Measurements from ENCODE around the gene PUM1.

Gene PUM1

GRCh38 chr1:30905403-30905802, 160.1 kb downstream of the PUM1 start:
- no peak overlapping the region for H3K27ac ChIP-seq
- TF ChIP-seq CTCF (conservative IDR thresholded peaks at IDR 0.05) = no peak

DNA sequence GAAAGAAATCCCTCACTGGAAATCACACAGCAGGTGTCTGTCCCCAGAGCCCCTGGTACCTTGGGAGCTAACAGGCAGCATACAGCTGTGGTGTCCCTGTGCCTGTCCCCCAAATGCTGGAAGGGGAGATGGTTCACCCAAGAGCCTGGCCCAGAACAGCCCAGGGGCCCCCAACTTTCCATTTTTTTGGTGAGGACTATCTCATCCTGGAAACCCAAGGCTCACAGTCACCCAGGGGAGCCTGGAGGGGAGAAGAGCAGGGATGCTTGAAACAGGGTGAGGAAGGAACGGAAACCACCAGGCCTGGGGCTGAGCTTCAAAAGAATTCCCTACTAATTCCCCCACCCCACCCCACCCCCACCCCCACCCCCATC, 160.6 kb downstream of the PUM1 start:
- no peak for TF ChIP-seq CTCF (conservative IDR thresholded peaks at IDR 0.05)
- H3K27ac ChIP-seq = no peak overlapping the region

DNA sequence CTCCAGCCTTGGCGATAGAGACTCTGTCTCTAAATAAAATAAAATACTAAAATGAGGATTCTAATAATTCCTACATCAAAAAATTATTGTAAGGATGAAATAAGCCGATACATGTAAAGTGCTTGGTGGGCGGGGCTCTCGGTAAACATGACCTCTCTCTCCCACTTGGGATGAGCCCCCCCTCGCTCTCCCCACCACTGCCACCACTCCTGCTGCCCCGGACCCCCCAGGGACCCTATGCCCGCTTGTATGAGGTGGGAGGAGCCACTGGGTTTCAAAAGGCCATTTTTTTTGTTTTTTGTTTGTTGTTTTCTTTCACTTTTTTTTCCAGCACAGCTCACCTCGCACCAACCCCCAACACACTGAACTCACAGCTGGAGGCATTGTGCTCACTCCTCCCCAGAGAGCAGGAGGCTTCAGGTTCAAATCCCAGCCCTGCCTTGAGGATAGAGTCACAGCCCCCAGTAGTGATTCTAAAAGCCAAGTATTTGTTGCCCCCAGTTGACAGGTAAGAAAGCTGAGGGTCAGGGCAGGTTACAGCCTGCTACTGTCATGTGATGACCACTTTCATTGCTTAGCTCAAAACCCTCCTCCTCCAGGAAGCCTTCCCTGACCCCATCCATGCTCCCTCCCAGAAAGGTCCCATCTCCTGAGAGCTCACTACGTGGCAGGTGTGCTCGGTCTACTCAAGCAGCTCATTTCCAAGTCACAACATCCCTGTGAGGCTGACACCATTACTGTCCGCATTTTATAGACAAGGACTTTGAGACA, 161.1 kb downstream of the PUM1 start:
- no peak for TF ChIP-seq CTCF (conservative IDR thresholded peaks at IDR 0.05)
- H3K27ac ChIP-seq = no peak overlapping the region

- TF ChIP-seq CTCF (conservative IDR thresholded peaks at IDR 0.05) = no peak
- H3K27ac ChIP-seq = no peak overlapping the region
Measured at GRCh38 chr1:30903343-30904034, 162.0 kb downstream of the PUM1 start.

DNA sequence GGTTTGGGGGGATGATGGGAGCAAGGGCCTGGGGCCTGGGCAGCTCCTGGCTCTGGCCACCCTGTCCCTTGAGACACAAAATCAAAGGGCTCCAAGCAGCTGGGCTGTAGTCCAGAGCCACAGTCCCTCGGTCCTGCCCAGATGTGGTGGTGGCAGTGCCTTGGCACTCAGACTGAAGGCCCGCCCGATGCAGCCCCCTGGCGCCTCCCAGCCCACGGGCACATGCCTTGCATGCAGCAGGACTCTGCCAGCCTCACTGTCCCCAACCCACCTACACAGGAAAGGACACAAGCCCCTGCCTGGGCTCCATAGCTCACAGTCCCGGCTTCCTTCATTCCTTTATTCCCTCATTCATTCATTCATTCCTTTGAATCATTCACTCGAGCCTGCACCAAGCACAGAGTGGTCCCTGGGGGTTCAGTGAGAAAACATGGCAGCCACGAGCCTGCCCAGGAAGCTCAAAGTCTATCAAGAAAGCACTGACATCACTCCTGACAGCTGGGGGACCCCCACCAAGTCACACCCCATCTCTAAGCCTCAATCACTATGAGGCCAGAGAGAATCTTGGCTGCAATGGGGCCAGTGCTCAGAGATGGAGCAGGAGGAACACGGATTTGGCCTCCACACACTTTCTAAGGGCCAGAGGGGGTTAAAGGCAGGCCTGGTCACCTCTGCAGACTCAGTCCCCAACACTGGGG, 162.8 kb downstream of the PUM1 start:
- peak overlapping the region; percentile 42; the same call in 1 of the 2 replicates for H3K27ac ChIP-seq
- TF ChIP-seq CTCF (conservative IDR thresholded peaks at IDR 0.05) = no peak

GRCh38 chr1:30901798-30902581, 163.5 kb downstream of the PUM1 start:
- peak overlapping the region; percentile 42; the same call in 1 of the 2 replicates for H3K27ac ChIP-seq

More at GRCh38 chr1:30901798-30902581, 163.5 kb downstream of the PUM1 start:
- TF ChIP-seq CTCF (conservative IDR thresholded peaks at IDR 0.05) = no peak

All from VCaP (cell line).